Cardiac fibroblast (primary cell): ENCODE results near the gene CUL5.
A peak's percentile ranks its signal among the peaks of the same experiment; 100 is the strongest.
"Not testable (repeated sequence)": the region's sequence is repeated elsewhere in the genome, so short reads cannot be mapped to it uniquely, and the experiment has no call there.

Experiments
- DNase-seq, 2 donors: peaks; one replicate each; pipeline versions ENCODE4 v3.0.0 to v3.0.0-alpha.2; 2010; ENCODE audit warnings: low read depth in 2 of 2
- H3K4me3 ChIP-seq, 2 donors: replicated peaks in 1 of 2; 1 replicate in 1 of 2; 2 replicates in 1 of 2; pipeline ENCODE4 v1.5.1; 2011; ENCODE audit warnings: low read depth in 2 of 2, low read length in 2 of 2, mild to moderate bottlenecking in 2 of 2, moderate library complexity in 1 of 2
- CTCF ChIP-seq: IDR thresholded peaks from one replicate; pipeline ENCODE4 v1.5.1; 2011; ENCODE audit warnings: low read depth, mild to moderate bottlenecking, low read length, inconsistent platforms

Gene CUL5

GRCh38 chr11:108101090-108101775 lies 92.5 kb downstream of the CUL5 start:
- DNase-seq: no peak
- TF ChIP-seq CTCF: no peak
- H3K4me3 ChIP-seq: no peak overlapping the region

GRCh38 chr11:108111126-108111525 lies 102.4 kb downstream of the CUL5 start:
- TF ChIP-seq CTCF: no peak
- DNase-seq: no peak
- H3K4me3 ChIP-seq: no peak overlapping the region

GRCh38 chr11:108112057-108112456 lies 103.4 kb downstream of the CUL5 start:
- H3K4me3 ChIP-seq: no peak overlapping the region
- TF ChIP-seq CTCF: no peak
- peak in 1 of 2 donors; percentile 17 for DNase-seq

GRCh38 chr11:108115500-108116140 lies 106.9 kb downstream of the CUL5 start:
- no peak for TF ChIP-seq CTCF
- H3K4me3 ChIP-seq: no peak overlapping the region
- DNase-seq: peak; percentile 90 to 91

- peak; percentile 78 to 82 for DNase-seq
- peak; percentile 67 for TF ChIP-seq CTCF
- H3K4me3 ChIP-seq: no peak overlapping the region
These were observed 109.2 kb downstream of the CUL5 start for GRCh38 chr11:108117746-108118371.

GRCh38 chr11:108120936-108121273 lies 112.2 kb downstream of the CUL5 start:
- peak overlapping the region; percentile 69 to 84 for H3K4me3 ChIP-seq
- DNase-seq: not testable (repeated sequence)
